ENCODE results near the gene FLYWCH1. TPM values are rescaled to one million over a fixed set of nuclear protein-coding genes. Genes with fewer than 3 reads are reported as not detected.

FLYWCH1 gene
- total and polyA plus RNA-seq, 2 of the 8 experiments (the other 6 are each of a cell fraction or from before 2014, with no cell fraction given) = 12.4 to 23.5 TPM

GRCh38 chr16:2867987-2868789 lies 43.5 kb upstream of the FLYWCH1 start (continued):
- TF ChIP-seq CHD7 (IDR thresholded peaks at IDR 0.05; ENCODE audit: insufficient replicate concordance, low read length) (no peak), SIX5 (IDR thresholded peaks at IDR 0.05; ENCODE audit: low read depth, low read length) (no peak), CREB1 (IDR thresholded peaks at IDR 0.05) (peak; percentile 68), YY1 (IDR thresholded peaks at IDR 0.05; ENCODE audit: low read depth, low read length) (peak; percentile 95), EGR1 (IDR thresholded peaks at IDR 0.05; ENCODE audit: borderline replicate concordance, low read depth, low read length) (no peak), POLR2AphosphoS5 (IDR thresholded peaks at IDR 0.05; ENCODE audit: low read depth, low read length) (no peak), CBX8 (IDR thresholded peaks at IDR 0.05; ENCODE audit: borderline replicate concordance, low read depth, low read length) (no peak), SUZ12 (IDR thresholded peaks at IDR 0.05; ENCODE audit: low read length) (no peak), RFX5 (IDR thresholded peaks at IDR 0.05; ENCODE audit: borderline replicate concordance, low read depth, low read length) (no peak), EP300 (IDR thresholded peaks at IDR 0.05; ENCODE audit: borderline replicate concordance in 1 of 2, low read depth in 2 of 2, low read length in 2 of 2) (no peak), FOSL1 (IDR thresholded peaks at IDR 0.05; ENCODE audit: insufficient read depth, low read depth, low read length) (no peak)

Measured in H1 (cell line).